Adipocyte (in vitro differentiated cells): ENCODE data around the gene GABRQ.
"Not testable (repeated sequence)": the region's sequence is repeated elsewhere in the genome, so short reads cannot be mapped to it uniquely, and the experiment has no call there.

Experiments used
- DNase-seq: peaks from one replicate; pipeline ENCODE4 v3.0.0-alpha.2; 2015; ENCODE audit warnings: low read depth
- H3K27me3 ChIP-seq: replicated peaks from 2 replicates; pipeline ENCODE4 v1.7.0; 2013; ENCODE audit warnings: mild to moderate bottlenecking, low read length, moderate library complexity; ENCODE audit not compliant: control insufficient read depth, insufficient read depth
- H3K36me3 ChIP-seq: 2 replicates; pipeline ENCODE4 v1.7.0; 2013; ENCODE audit warnings: low read length, mild to moderate bottlenecking, moderate library complexity; ENCODE audit not compliant: control insufficient read depth, insufficient read depth, severe bottlenecking
- H3K4me1 ChIP-seq: 2 replicates; pipeline ENCODE4 v1.7.0; 2013; ENCODE audit warnings: mild to moderate bottlenecking, low read length, moderate library complexity; ENCODE audit not compliant: control insufficient read depth, insufficient read depth
- H3K4me3 ChIP-seq: 2 replicates; pipeline ENCODE4 v1.7.0; 2013; ENCODE audit warnings: mild to moderate bottlenecking, low read length, moderate library complexity
- H3K9ac ChIP-seq: 2 replicates; pipeline ENCODE4 v1.7.0; 2013; ENCODE audit warnings: mild to moderate bottlenecking, low read length, moderate library complexity
- H3K9me3 ChIP-seq: 2 replicates; pipeline ENCODE4 v1.7.0; 2013; ENCODE audit warnings: mild to moderate bottlenecking, low read length, moderate library complexity; ENCODE audit not compliant: control insufficient read depth

The GABRQ gene

GRCh38 chrX:152663086-152663485, 25.4 kb downstream of the GABRQ start:
- Histone ChIP-seq H3K9ac (no peak overlapping the region), H3K9me3 (peaks cover 22% of the 10 kb centered on the region), H3K36me3 (no peaks in the 10 kb centered on the region), H3K27me3 (peaks cover 24% of the 10 kb centered on the region), H3K4me3 (no peak overlapping the region), H3K4me1 (no peaks in the 10 kb centered on the region)
- no peak for DNase-seq

DNA sequence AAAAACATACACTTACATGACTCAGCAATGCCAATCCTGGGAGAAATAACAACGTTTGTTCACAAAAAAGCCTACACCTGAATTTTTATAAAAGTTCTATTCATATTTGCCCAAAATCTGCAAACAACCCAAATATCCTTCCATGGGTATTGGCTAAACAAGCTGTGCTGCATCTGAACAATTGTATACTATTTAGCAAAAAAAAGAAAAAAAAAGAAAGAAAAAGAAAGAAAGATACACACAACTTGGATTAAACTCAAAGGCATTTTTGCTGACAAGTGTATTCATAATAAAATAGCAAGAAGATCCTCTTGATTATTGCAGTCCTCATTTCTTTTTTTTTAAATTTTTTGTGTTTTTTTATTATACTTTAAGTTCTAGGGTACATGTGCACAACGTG, 36.4 kb downstream of the GABRQ start:
- H3K9me3 ChIP-seq: no peaks in the 10 kb centered on the region
- no peaks in the 10 kb centered on the region for H3K4me1 ChIP-seq
- DNase-seq: no peak
- no peak overlapping the region for H3K4me3 ChIP-seq
- H3K27me3 ChIP-seq: peaks cover under 1% of the 10 kb centered on the region
- H3K36me3 ChIP-seq: no peaks in the 10 kb centered on the region
- no peak overlapping the region for H3K9ac ChIP-seq

DNA sequence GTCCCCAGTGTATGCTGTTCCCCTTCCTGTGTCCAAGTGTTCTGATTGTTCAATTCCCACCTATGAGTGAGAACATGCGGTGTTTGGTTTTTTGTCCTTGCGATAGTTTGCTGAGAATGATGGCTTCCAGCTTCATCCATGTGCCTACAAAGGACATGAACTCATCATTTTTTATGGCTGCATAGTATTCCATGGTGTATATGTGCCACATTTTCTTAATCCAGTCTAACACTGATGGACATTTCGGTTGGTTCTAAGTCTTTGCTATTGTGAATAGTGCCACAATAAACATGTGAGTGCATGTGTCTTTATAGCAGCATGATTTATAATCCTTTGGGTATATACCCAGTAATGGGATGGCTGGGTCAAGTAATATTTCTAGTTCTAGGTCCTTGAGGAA, 37.0 kb downstream of the GABRQ start:
- DNase-seq, H3K36me3 ChIP-seq, H3K4me1 ChIP-seq, H3K4me3 ChIP-seq, H3K27me3 ChIP-seq, H3K9ac ChIP-seq, H3K9me3 ChIP-seq: not testable (repeated sequence)

DNA sequence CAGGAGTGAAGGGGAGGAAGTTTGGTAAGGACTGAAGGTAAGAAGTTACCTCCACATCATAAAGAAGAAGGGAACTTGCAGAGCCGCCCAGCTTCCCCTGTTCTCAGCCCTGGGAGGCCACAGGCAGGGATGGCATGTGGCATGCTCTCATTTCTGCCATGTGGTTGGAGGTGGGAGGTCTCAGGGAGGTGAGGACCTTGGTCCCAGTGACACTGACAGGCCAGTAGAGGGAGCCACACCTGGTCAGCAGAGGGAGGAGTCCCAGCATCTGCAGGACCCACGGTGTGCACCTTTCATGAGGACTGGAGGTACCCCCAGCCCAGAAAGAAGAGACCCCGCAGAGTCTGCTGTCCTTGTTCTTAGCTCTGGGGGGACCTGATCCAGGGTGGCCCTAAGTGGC, 43.3 kb downstream of the GABRQ start:
- not testable (repeated sequence) for H3K27me3 ChIP-seq, H3K4me1 ChIP-seq, H3K9me3 ChIP-seq, H3K36me3 ChIP-seq, H3K9ac ChIP-seq, DNase-seq, H3K4me3 ChIP-seq

GRCh38 chrX:152697952-152698931, 60.5 kb downstream of the GABRQ start, which contains the start of gene MAGEA3:
Gene MAGEA3, plus strand, starts transcription at chrX:152698794. Its CDS starts 2,039 bp downstream, at chrX:152700833.
- not testable (repeated sequence) for H3K4me1 ChIP-seq, H3K4me3 ChIP-seq, H3K9ac ChIP-seq, H3K9me3 ChIP-seq, H3K27me3 ChIP-seq, H3K36me3 ChIP-seq, DNase-seq

GRCh38 chrX:152700390-152700789, 62.7 kb downstream of the GABRQ start:
- not testable (repeated sequence) for DNase-seq, H3K36me3 ChIP-seq, H3K4me3 ChIP-seq, H3K27me3 ChIP-seq, H3K9me3 ChIP-seq, H3K9ac ChIP-seq, H3K4me1 ChIP-seq

- not testable (repeated sequence) for H3K36me3 ChIP-seq, H3K4me3 ChIP-seq, H3K9ac ChIP-seq, DNase-seq, H3K27me3 ChIP-seq, H3K9me3 ChIP-seq, H3K4me1 ChIP-seq
Measured at GRCh38 chrX:152706500-152706899, 68.8 kb downstream of the GABRQ start.
